Activated T-cell treated with anti-CD3 and anti-CD28 coated beads for 4 hours (primary cell): ENCODE measurements around the gene FOXE3.

Experiments used
- DNase-seq: peaks from one replicate; pipeline ENCODE4 v3.0.0-alpha.2; 2020

The FOXE3 gene

DNA sequence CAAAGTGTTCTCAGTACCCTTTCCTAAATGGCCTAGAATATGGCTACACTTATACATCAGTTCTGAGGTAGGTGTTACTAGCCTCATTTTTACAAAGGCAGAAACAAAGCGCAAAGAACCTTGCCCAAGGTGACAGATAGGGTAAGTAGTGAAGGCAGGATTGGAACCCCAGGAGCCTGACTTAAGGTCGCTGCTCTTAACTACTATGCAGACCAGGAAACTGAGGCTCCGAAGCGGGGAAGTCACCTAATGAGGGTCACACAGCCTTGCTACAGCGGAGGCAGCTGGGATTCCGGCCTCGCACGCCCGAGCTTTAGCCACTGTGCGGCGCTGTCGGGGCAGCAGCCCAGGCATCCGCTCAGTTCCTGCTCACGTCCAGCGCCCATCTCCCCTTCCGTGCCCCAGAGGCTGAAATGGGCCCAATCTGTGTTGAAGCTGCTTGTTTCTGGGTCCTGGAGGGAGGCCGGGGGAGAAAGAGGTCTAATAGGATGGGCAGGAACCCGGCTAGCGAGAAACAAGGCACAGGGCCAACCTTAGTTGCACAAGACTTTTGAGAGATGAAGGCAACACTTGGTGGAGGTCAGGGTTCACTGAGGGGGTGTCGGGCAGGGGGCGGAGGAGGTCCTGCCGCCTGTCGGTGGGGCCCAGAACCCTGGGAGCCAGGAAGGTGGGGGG lies 20.4 kb downstream of the FOXE3 start:
- DNase-seq: peak; percentile 73

DNA sequence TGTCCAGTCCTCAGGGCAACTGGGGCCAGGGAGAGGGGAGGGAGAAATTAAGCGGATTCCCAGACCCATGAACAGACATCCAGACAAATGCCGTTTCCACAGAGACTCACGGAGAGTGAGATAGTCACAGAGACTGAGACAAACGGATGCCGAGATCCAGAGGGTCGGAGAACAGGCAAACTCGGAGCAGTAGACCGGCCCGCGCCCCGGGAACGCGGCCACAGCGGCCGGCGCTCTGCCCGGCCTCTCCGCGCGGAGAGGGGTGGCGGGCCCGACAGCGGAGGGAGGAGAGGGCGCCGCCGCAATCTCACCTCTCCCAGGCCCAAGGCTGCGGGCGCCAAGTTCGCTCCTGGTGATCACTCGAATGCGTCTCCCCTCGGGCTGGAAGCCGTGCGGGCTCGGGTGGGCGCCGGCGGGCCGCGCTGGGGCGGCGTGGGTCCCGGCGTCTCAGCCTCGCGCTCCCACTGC lies 20.9 kb downstream of the FOXE3 start:
- no peak for DNase-seq

DNA sequence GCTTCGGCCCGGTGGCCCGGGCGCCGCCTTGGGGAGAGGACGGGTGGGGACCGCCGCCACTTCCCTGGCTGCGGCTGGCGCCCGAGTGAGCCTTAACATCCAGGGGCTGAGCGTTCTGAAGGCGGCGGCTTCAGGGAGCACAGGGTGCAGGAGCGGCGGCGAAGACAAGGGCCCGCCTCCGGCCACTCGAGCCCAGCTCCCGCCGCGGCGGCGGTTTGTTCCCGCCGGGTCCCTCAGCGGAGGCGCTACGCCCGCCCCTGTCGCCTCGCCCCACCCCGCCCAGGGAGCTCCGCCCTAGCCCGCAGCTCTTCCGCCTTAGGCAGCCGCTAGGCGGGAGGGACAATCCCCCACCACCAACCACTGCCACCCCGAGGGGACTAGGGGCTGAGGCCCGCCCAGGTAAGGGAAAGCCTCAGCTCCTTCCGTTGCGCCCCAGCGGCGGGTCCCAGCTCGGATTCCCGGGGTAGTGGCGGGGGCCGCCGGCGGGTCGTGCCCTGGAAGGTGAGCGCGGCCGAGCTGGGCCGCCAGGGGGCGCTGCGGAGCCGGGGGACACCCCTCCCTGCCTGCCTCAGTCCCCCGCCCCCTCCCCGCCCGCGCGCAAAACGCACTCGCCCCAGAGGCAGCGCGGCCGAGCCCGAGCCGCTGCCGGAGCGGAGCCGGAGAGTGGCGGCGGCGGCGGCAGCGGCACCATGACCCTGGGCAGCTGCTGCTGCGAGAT lies 21.5 kb downstream of the FOXE3 start, which contains the start of gene FOXD2:
Gene FOXD2 (plus strand): TSS at position 598 of the 718 bp plus-strand sequence. CDS start 92 bp downstream, at position 690.
- DNase-seq: peak; percentile 90

GRCh38 chr1:47438165-47439016 lies 22.3 kb downstream of the FOXE3 start:
- DNase-seq: peak; percentile 19

- no peak for DNase-seq
Measured at GRCh38 chr1:47439017-47439818, 23.1 kb downstream of the FOXE3 start.

DNA sequence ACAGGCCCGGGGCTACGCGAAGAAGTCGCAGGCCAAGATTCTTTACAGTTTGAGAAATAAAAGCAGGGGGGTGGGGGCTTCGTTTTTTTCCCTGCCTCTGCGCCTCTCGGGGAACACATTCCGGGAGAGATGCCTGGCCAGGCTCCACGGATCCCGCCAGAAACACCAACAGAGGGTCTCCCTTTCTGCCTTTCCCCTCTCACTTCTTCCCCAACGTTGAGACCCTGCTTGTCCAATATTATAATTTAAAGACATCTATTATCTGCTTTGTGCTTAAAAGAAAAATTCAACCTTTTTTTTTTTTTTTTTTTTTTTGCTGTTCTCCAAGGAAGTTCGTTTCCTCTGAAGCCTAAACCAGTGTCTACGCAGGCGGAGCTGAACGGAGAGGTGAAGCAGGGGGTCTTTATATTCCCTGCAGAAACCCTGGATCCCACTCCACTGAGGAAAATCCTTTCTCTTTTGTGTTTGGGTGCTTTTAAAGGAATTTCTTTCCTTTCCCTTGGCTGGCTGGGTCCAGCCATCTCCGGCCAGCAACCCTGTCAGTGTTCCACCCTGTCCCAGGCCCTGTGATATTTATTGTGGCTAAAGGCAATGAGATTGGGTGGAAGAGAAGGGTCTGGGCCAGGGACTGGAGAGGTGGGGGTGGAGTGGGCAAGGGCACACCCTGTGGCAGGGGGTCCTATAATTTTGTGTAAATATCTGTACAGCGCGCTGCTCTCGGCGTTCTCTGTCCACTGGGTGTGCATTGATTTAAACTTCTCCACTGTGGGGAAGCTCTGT lies 23.9 kb downstream of the FOXE3 start:
- DNase-seq: no peak

GRCh38 chr1:47440599-47441081 lies 24.6 kb downstream of the FOXE3 start:
- no peak for DNase-seq

- no peak for DNase-seq
Measured at GRCh38 chr1:47441450-47442106, 25.5 kb downstream of the FOXE3 start.

GRCh38 chr1:47442202-47442601 lies 26.1 kb downstream of the FOXE3 start:
- DNase-seq: no peak

GRCh38 chr1:47442842-47443529 lies 26.9 kb downstream of the FOXE3 start:
- no peak for DNase-seq

GRCh38 chr1:47443530-47444296 lies 27.6 kb downstream of the FOXE3 start:
- DNase-seq: no peak

DNA sequence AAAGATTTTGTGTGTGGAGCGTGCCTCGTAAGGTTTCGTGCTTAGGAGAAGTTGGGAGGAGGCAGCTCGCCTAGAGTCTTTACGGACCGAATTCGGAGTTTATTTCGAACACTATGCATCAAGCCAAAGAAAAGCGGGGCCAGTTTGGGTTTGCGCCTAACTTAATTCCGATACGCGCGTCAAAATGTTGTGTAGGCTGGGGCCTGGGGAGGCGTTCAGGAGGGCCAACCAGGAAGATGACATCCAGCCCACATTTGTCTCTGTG lies 28.1 kb downstream of the FOXE3 start:
- no peak for DNase-seq

DNA sequence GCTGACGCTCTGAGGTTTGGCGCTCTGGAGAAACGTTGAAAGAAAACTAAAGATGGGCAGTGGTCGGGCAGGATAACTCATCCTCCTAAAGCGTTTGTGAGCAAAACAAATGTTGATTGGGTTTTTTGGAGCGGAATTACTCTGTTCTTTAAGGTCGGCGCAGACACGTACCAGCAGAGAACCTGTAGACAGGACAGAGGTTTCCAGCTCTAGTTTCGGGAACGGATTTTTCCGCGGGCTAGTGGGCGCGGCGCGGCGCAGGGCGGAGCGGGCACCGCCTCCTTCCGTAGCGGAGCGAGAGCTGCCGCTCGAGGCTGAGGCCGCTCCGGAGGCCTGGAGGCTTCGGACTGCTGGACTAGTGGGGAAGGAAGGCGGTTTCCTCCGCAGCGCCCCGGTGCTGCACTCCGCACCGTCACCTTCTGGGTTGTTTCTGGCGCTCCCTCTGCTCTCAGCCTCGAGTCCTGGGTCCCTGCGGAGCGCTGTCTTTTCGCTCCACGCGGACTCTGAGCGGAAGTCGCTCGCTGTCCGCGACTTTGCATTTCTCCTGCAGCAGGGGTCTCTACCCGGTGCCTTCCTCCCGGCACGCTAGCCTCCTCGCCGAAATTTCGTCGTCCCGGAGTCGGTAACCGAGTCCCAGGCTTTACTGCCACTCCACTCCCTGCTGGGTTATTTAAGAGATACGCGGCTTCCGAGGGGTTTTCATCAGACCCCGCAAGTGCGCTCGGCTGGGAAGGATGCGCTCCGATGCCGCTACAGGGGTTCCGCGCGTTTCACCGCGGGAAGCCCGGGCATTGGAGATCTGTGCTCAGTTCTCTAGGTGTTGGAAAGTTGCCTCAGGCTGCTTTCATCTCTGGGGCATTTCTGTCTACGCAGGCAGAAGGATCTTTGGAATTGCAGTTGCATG lies 28.7 kb downstream of the FOXE3 start:
- DNase-seq: no peak

DNA sequence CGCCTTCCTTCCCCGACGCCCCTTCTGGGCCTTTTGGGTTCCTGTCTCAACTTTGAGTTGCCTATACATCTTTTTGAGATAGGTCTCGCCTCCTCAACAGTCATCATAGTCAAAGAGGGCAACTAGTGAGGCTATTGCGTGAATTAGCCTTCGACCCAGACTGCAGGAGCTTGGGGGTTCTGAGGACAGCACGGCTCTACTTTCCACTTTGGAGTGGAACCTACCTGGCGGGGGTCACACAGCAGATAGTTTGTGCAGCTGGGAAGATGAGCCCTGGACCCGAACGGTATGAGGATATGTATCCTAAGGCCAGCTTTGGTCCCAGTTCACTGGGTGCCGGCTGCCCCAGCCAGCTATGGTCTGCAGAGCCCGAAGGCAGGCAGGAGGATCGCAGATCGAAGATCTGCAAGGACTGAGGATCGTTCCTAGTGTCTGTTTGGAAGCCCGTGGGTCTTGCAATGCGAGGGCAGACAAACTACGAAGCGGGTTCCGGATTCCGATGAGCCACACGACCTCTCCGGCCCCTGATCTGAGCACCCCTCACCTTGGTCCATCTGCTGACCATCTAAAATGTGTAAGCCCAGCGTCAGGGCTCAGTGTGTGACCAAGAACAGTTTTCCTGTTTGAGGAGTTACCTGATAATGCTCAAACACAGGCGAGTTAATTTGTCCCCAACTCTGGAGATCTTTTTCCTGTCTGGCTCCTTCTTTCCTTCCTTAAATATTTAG lies 29.9 kb downstream of the FOXE3 start:
- DNase-seq: no peak

GRCh38 chr1:47448462-47449222 lies 32.6 kb downstream of the FOXE3 start:
- DNase-seq: no peak

DNA sequence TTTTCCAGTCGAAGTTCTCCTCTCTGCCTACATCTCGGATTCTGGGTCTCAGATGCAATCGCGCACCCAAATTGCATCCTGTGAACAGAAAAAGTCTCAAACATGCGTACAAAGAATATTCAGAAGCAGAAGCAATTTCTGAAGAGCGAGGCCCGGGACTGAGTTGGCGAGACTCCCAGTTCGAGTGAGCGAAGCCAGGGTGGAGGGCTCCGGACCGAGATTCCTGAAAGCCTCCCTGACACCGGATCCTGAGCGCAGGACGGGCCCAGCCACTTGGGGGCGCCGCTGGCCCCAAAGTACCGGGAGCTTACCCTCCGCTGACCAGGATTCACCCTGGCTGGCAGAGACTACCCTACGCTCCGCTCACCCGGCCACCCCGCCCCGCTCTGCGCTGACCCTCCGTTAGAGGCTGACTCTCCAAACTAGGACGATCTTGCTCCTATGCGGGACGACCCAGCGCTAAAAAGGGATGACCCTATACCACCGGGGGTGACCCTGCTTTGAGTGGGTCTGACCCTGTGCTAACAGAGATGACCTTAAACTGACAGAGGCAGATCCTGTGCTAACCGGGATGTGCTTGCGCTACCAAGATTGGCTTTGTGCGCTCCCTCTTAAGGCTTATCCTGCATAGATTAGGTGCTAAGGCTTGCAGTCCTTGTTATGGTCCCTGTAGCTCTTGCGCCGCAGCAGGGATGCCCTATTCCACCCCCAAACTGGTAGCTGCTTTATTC lies 33.9 kb downstream of the FOXE3 start:
- DNase-seq: no peak

DNA sequence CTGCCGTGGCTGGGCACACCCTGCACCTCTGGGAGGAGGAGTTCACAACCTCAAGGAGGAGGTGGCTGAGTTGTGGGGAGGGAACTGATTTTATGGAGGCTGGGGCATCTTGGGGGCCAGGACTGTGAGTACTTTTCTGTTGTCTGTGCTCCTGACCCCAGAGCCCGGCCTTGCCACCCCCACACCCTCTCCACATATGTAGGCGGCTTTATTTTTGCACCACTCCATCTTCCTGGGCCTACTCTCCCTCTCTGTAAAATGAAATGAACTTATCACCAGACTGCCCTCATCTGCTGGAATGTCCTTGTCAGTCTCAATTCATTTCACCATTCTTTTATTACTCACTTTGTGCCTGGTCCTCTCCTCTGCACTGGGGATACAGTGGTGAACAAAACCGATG lies 34.5 kb downstream of the FOXE3 start:
- DNase-seq: no peak
